ENCODE measurements around the gene PTPRJ.

The PTPRJ gene

DNA sequence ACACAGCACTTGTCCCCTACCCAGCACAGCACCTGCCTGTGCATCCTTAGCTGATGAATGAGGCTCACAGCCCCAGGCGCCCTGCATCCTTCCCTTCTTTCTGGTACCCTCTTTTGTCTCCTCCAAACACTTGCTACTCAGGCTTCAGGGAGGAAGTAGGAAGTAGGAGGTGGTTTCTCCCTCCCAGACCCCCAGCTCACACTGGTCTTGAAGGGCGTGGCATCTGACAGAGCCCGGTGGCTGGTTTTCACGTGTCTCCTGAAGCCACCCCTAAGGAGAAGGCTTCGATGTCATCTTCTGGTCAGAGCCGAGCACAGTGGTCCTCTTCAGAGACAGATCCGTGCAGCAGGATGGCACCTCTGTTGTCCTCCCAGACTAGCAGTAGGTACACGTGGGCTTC is 109.8 kb downstream of the PTPRJ start:
- no peaks in the 10 kb centered on the region for H3K36me3 ChIP-seq (ENCODE audit: control insufficient read depth, insufficient read depth, low read length)
- 89% methylated on average over 7 to 8 of the region's 8 CpGs for WGBS, 2 experiments

DNA sequence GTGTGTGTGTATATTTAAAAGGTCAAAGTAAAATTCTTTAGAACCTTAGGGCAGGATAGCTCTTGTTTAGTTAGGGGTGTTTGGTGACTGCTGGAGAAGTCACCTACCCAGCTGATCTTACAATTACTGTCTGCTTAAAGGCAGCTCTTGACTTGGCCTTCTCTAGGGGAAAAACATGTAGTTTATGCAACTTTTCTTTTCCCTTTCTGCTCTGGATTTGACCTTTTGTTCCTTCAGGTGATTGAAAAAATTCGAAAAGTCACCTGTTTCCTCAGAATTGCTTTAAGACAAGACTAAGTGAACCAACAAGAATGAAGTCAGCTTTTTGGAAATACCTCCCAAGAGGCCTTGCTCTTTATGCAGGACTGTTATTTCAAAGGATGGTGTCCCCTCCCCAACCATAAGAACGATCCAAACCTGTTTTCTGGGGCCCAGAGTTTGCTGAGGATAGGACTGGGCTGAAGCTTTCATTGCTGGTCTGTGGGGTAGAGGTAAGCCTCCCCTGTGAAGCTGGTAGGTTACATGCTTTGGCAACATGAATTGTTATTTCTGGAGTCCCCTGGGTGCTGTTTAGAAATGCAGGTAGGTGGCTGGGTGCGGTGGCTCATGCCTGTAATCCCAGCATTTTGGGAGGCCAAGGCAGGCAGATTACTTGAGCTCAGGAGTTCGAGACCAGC is 111.2 kb downstream of the PTPRJ start:
- peaks cover 20% of the 10 kb centered on the region for H3K4me1 ChIP-seq (ENCODE audit: control insufficient read depth, insufficient read depth, low read length)
- no peak overlapping the region for H3K4me3 ChIP-seq (ENCODE audit: insufficient read depth, low read depth, low read length)
- WGBS, 2 experiments: 90 to 92% methylated on average over 4 of the region's 4 CpGs
- H3K27ac ChIP-seq (ENCODE audit: insufficient read depth, low read depth, low read length, poor library complexity, severe bottlenecking): no peak overlapping the region
- H3K9me3 ChIP-seq (ENCODE audit: control insufficient read depth, low read length): no peaks in the 10 kb centered on the region
- no peaks in the 10 kb centered on the region for H3K27me3 ChIP-seq (ENCODE audit: control insufficient read depth, insufficient read depth, low read length, poor library complexity, severe bottlenecking)
- no peaks in the 10 kb centered on the region for H3K36me3 ChIP-seq (ENCODE audit: control insufficient read depth, insufficient read depth, low read length)

More for the DNA sequence above, 109.8 kb downstream of the PTPRJ start:
- no peak overlapping the region for H3K4me3 ChIP-seq (ENCODE audit: insufficient read depth, low read depth, low read length)
- H3K9me3 ChIP-seq (ENCODE audit: control insufficient read depth, low read length): no peaks in the 10 kb centered on the region
- peaks cover 12% of the 10 kb centered on the region for H3K4me1 ChIP-seq (ENCODE audit: control insufficient read depth, insufficient read depth, low read length)
- H3K27ac ChIP-seq (ENCODE audit: insufficient read depth, low read depth, low read length, poor library complexity, severe bottlenecking): no peak overlapping the region
- H3K27me3 ChIP-seq (ENCODE audit: control insufficient read depth, insufficient read depth, low read length, poor library complexity, severe bottlenecking): no peaks in the 10 kb centered on the region

DNA sequence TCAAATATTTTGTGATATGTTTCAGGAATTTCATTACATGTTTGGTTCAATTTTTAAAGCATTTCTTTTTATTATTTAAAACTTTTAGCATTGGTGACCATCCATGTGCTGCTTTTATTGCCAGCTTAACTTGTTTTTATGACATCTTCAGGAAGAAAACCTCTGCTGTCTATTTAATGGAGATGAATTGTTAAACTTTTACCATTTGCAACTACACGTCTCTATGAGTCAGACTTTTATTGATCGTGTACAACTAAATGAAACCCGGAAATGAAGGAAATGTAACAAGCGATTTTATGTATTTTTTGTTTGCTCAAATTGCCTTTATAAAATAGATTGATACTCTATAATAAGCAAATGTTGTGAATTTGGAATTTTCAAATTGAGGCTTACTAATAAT is 113.0 kb downstream of the PTPRJ start:
- WGBS, 2 experiments: 96 to 100% methylated on average over 4 of the region's 4 CpGs
- Histone ChIP-seq H3K36me3 (ENCODE audit: control insufficient read depth, insufficient read depth, low read length) (no peaks in the 10 kb centered on the region), H3K27ac (ENCODE audit: insufficient read depth, low read depth, low read length, poor library complexity, severe bottlenecking) (no peak overlapping the region), H3K27me3 (ENCODE audit: control insufficient read depth, insufficient read depth, low read length, poor library complexity, severe bottlenecking) (no peaks in the 10 kb centered on the region), H3K4me1 (ENCODE audit: control insufficient read depth, insufficient read depth, low read length) (peaks cover 18% of the 10 kb centered on the region), H3K9me3 (ENCODE audit: control insufficient read depth, low read length) (no peaks in the 10 kb centered on the region), H3K4me3 (ENCODE audit: insufficient read depth, low read depth, low read length) (no peak overlapping the region)

DNA sequence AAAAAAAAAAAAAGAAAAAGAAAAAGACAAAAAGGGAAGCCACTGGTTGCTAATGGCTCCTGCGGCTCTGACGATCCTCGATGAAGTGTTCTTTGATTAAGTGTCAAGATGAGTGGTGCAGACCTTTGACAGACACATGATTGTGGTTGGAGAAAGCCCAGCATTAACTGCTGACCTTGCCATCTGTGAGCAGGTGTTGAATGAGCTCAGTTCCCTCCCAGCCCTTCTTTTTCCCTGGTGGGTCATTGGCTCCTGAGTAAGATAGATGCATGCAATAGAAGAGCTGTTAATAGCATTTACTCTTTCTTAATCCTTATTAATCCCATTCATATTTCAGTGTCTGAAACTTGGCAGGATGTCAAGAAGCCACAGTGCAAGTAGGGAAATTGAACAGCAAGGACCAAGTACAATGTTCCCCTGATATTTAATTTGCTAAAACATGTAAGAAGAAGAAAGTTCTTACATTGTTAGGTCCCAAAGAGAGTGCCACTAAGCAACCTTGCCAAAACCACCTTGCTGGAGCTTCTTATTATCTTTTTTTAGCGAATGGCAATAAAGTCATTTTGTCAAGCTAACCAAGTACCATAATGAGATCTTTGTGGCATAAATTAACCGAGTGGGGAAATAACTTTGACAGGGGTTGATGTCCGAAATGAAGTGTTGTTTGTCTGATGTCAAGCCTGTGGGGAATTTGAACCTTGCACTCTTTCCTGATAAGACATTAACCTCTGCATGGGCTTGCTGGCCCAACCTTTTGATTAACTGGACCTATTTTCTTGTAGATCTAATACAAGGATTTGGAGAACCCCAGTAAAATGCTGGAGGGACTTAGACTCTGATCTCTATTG is 113.7 kb downstream of the PTPRJ start:
- Histone ChIP-seq H3K36me3 (ENCODE audit: control insufficient read depth, insufficient read depth, low read length) (no peaks in the 10 kb centered on the region), H3K4me1 (ENCODE audit: control insufficient read depth, insufficient read depth, low read length) (peaks cover 18% of the 10 kb centered on the region), H3K27me3 (ENCODE audit: control insufficient read depth, insufficient read depth, low read length, poor library complexity, severe bottlenecking) (no peaks in the 10 kb centered on the region), H3K27ac (ENCODE audit: insufficient read depth, low read depth, low read length, poor library complexity, severe bottlenecking) (no peak overlapping the region), H3K9me3 (ENCODE audit: control insufficient read depth, low read length) (no peaks in the 10 kb centered on the region), H3K4me3 (ENCODE audit: insufficient read depth, low read depth, low read length) (no peak overlapping the region)
- 88 to 90% methylated on average over 6 of the region's 6 CpGs for WGBS, 2 experiments

DNA sequence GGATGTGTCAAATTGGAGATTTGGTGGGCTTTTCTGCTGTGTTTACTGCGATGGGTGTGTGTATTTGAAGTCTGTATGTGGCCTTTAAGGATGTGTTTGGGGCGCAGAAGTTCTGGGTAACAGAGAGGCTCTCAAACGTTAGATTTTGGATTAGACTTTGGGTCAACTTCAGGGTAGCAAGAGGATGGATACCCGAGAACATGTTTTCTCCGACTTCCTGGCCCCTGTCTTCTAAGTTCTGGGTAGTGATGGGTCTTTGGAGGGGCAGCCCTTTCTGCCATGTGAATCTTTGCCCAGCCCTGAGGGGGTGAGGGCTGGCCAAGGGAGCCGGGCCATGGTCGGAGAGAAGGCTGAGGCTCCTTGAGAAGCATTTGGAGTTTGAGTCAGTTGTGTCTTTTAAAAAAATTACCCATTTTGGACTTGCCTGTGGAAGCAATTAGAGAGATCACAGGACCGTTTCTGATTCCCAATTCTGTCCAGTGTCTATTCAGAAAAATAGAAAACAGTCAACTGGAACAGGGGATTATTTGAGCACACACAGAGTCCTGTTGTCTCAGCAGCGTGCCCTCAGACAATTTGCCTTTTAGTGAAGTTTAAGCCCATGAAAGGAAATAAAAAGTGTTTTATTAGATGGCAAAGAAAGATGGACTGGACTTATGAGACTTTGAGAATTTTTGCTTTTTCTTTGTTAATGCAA is 114.4 kb downstream of the PTPRJ start:
- Histone ChIP-seq H3K4me3 (ENCODE audit: insufficient read depth, low read depth, low read length) (no peak overlapping the region), H3K9me3 (ENCODE audit: control insufficient read depth, low read length) (no peaks in the 10 kb centered on the region), H3K27me3 (ENCODE audit: control insufficient read depth, insufficient read depth, low read length, poor library complexity, severe bottlenecking) (no peaks in the 10 kb centered on the region), H3K27ac (ENCODE audit: insufficient read depth, low read depth, low read length, poor library complexity, severe bottlenecking) (no peak overlapping the region), H3K36me3 (ENCODE audit: control insufficient read depth, insufficient read depth, low read length) (no peaks in the 10 kb centered on the region), H3K4me1 (ENCODE audit: control insufficient read depth, insufficient read depth, low read length) (peaks cover 18% of the 10 kb centered on the region)
- 94% methylated on average over 9 of the region's 9 CpGs for WGBS, 2 experiments

DNA sequence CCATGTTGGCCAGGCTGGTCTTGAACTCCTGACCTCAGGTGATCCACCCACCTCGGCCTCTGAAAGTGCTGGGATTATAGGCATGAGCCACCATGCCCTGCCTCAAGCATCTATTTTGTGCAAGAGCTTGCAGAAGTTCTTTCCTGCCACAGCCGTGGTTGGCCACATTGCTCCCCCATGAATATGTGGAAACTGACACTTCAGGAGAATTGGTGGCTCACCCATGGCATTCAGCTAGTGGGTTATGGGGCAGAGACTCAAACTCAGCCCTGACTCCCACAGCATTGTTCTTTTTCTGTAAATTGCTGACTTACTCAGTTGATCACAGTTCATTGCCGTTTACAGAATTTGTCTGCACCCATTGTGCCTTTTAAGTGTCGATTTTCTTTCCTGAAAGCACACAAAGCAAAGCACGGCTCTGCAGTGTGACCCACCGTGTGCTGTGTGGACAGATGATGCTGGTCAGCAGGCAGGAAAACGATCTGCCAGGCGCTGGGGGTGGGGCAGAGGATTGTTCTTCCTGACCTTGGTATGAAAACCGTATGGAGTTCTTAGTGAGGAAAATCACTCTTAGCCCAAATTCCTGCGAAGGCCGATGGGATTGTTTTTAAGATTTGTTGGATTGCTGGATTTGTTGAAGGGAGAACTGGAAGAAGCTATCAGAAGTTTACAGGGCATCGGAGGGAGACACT is 115.6 kb downstream of the PTPRJ start:
- Histone ChIP-seq H3K27me3 (ENCODE audit: control insufficient read depth, insufficient read depth, low read length, poor library complexity, severe bottlenecking) (no peaks in the 10 kb centered on the region), H3K9me3 (ENCODE audit: control insufficient read depth, low read length) (no peaks in the 10 kb centered on the region), H3K4me1 (ENCODE audit: control insufficient read depth, insufficient read depth, low read length) (peaks cover 18% of the 10 kb centered on the region), H3K27ac (ENCODE audit: insufficient read depth, low read depth, low read length, poor library complexity, severe bottlenecking) (no peak overlapping the region), H3K36me3 (ENCODE audit: control insufficient read depth, insufficient read depth, low read length) (no peaks in the 10 kb centered on the region), H3K4me3 (ENCODE audit: insufficient read depth, low read depth, low read length) (no peak overlapping the region)
- 68 to 77% methylated on average over 12 of the region's 12 CpGs for WGBS, 2 experiments

DNA sequence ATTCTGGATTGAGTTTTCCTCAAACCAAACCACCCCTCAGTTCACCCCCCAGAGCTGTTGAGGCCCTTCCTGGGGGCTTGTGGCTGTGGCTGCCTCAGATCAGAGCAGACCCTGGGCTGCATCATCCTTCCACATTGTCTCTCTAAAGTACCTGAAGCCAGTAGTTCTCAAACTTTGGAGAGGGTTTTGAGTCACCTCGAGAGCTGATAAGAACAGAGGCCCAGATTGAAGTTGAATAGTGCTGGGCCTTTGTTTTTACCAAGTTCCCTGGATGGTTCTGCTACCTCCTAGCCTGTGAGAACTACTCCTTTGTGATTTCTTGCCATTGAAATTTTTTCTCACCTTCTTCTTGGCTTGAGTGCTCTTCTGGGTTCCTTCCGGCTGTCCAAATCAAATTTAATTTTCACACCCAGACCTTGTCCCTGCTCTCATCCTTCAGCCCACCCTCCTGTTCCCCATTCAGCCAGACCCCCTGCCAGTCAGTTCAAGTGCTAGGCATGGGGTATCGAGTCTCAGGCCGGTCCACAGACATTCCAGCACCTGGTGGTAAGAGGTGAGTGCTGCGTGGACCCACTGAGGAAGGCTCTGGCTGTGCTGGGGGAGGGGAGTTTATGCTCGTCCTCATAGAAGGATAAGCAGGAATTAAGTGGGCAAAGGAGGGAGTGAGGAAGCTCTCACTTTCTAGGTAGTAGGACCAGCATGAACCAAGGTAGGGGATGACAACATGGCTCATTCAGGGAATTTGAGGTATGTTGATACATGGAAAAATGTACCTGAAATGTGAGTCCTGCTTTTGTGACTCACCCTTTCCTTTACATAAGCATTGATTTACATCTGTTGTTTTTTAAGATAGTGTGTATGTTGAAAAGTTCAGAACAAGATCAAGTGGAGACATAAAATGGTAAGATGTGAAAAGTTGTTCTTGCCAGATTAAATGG is 116.5 kb downstream of the PTPRJ start:
- Histone ChIP-seq H3K4me3 (ENCODE audit: insufficient read depth, low read depth, low read length) (no peak overlapping the region), H3K9me3 (ENCODE audit: control insufficient read depth, low read length) (no peaks in the 10 kb centered on the region), H3K27ac (ENCODE audit: insufficient read depth, low read depth, low read length, poor library complexity, severe bottlenecking) (no peak overlapping the region), H3K4me1 (ENCODE audit: control insufficient read depth, insufficient read depth, low read length) (peaks cover 18% of the 10 kb centered on the region), H3K27me3 (ENCODE audit: control insufficient read depth, insufficient read depth, low read length, poor library complexity, severe bottlenecking) (no peaks in the 10 kb centered on the region), H3K36me3 (ENCODE audit: control insufficient read depth, insufficient read depth, low read length) (no peaks in the 10 kb centered on the region)
- WGBS, 2 experiments: 57 to 62% methylated on average over 6 of the region's 6 CpGs

DNA sequence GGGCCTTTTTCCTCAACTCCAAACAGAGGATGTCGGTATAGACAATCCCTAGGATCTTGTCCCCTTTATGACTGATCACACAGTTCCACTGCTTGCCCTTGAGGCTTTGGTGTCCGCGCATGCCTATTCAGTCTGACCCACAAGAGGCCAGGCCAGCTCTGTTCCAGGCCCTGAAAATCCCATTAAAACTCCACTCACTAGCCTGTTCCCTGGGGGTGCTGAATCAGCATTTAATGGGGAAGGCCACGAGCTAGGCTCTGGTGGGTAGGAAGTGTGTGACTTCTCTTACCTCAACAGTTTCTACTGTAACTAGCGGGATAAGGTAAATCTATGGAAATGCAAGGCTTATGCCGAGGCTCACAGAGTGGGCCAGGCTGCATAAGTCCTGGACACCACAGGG is 117.7 kb downstream of the PTPRJ start:
- Histone ChIP-seq H3K36me3 (ENCODE audit: control insufficient read depth, insufficient read depth, low read length) (no peaks in the 10 kb centered on the region), H3K4me3 (ENCODE audit: insufficient read depth, low read depth, low read length) (no peak overlapping the region), H3K27me3 (ENCODE audit: control insufficient read depth, insufficient read depth, low read length, poor library complexity, severe bottlenecking) (no peaks in the 10 kb centered on the region), H3K9me3 (ENCODE audit: control insufficient read depth, low read length) (no peaks in the 10 kb centered on the region), H3K27ac (ENCODE audit: insufficient read depth, low read depth, low read length, poor library complexity, severe bottlenecking) (no peak overlapping the region), H3K4me1 (ENCODE audit: control insufficient read depth, insufficient read depth, low read length) (peaks cover 18% of the 10 kb centered on the region)
- 74 to 75% methylated on average over 6 of the region's 6 CpGs for WGBS, 2 experiments

DNA sequence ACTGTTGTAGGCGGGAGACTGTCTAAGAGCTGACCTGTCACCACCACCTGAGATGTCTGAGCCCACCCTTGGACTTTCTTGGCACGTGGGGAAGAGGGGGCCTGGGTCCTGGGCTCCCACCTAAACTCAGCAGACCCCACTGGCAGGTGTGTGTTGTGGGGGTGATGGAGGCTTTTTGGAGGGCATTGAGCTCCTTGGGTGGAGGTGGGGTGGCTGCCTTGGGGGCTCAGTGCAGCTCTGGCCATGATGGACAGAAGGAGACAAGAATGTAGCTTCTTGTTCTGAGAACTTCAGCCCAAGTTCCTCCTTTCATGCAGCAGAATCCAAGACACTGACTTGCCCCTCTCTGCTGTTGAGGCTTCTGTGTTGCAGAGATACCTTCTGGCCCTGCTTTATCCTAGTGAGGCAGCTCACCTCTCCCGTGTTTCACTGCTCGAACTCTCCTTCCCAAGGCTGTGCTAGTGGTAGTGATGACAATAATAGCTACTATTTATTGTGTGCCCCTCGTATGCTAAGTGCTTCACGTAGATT is 119.6 kb downstream of the PTPRJ start:
- peaks cover 14% of the 10 kb centered on the region for H3K4me1 ChIP-seq (ENCODE audit: control insufficient read depth, insufficient read depth, low read length)
- no peaks in the 10 kb centered on the region for H3K27me3 ChIP-seq (ENCODE audit: control insufficient read depth, insufficient read depth, low read length, poor library complexity, severe bottlenecking)
- H3K4me3 ChIP-seq (ENCODE audit: insufficient read depth, low read depth, low read length): no peak overlapping the region
- H3K9me3 ChIP-seq (ENCODE audit: control insufficient read depth, low read length): no peaks in the 10 kb centered on the region
- WGBS, 2 experiments: 95 to 96% methylated on average over 4 of the region's 6 CpGs
- H3K36me3 ChIP-seq (ENCODE audit: control insufficient read depth, insufficient read depth, low read length): no peaks in the 10 kb centered on the region
- H3K27ac ChIP-seq (ENCODE audit: insufficient read depth, low read depth, low read length, poor library complexity, severe bottlenecking): no peak overlapping the region

Data from ectodermal cell (in vitro differentiated cells).